Type B pancreatic cell (in vitro differentiated cells): ENCODE measurements around the gene CACNA1D. TPM values are rescaled to one million over a fixed set of nuclear protein-coding genes. Genes with fewer than 3 reads are reported as not detected.

Source experiments
- DNase-seq: peaks from one replicate; pipeline ENCODE4 v3.0.0; 2021; ENCODE audit warnings: mixed read lengths; ENCODE audit not compliant: unreplicated experiment; ENCODE audit errors: extremely low spot score
- H3K27ac Mint-ChIP-seq: 2 replicates; pipeline ENCODE4 v1.8.0; 2021; ENCODE audit warnings: mild to moderate bottlenecking, mixed read lengths
- H3K27me3 Mint-ChIP-seq: 2 replicates; pipeline ENCODE4 v1.8.0; 2021; ENCODE audit warnings: mixed read lengths
- H3K36me3 Mint-ChIP-seq: 2 replicates; pipeline ENCODE4 v1.8.0; 2021; ENCODE audit warnings: mixed read lengths
- H3K4me1 Mint-ChIP-seq: one replicate; pipeline ENCODE4 v1.8.0; 2021; ENCODE audit warnings: mixed read lengths; ENCODE audit not compliant: unreplicated experiment
- H3K4me3 Mint-ChIP-seq: 2 replicates; pipeline ENCODE4 v1.8.0; 2021; ENCODE audit warnings: mild to moderate bottlenecking, mixed read lengths
- H3K9me3 Mint-ChIP-seq: 2 replicates; pipeline ENCODE4 v1.8.0; 2021; ENCODE audit warnings: mixed read lengths
- CTCF ChIP-seq: fragments of 200-600 bp; sonication (generic); conservative IDR thresholded peaks from 2 replicates; pipeline ENCODE4 v1.5.0; 2021; ENCODE audit warnings: antibody characterized with exemption, mild to moderate bottlenecking
- total RNA-seq: library from RNA; stranded (reverse); gene quantifications from 2 replicates; pipeline ENCODE4 v1.2.1, GENCODE V29; 2021; ENCODE audit warnings: low replicate concordance

CACNA1D gene
- total RNA-seq, 1 donor from 2014 or later, result 17.4 TPM

- H3K36me3 Mint-ChIP-seq, result peaks cover 9% of the 10 kb centered on the region
- peaks cover 21% of the 10 kb centered on the region for H3K27me3 Mint-ChIP-seq
- no peak for TF ChIP-seq CTCF
- H3K4me3 Mint-ChIP-seq, result peak overlapping the region; percentile 84
- H3K9me3 Mint-ChIP-seq, result no peaks in the 10 kb centered on the region
- H3K27ac Mint-ChIP-seq, result no peak overlapping the region
- peaks cover 30% of the 10 kb centered on the region for H3K4me1 Mint-ChIP-seq
- DNase-seq, result no peak
Observed at GRCh38 chr3:53846851-53847155, 352.4 kb downstream of the CACNA1D start.

- H3K27me3 Mint-ChIP-seq, result peaks cover 21% of the 10 kb centered on the region
- H3K27ac Mint-ChIP-seq, result no peak overlapping the region
- H3K36me3 Mint-ChIP-seq, result peaks cover 9% of the 10 kb centered on the region
- H3K4me1 Mint-ChIP-seq, result peaks cover 3% of the 10 kb centered on the region
- no peak for TF ChIP-seq CTCF
- no peak overlapping the region for H3K4me3 Mint-ChIP-seq
- H3K9me3 Mint-ChIP-seq, result no peaks in the 10 kb centered on the region
- no peak for DNase-seq
Observed at GRCh38 chr3:53849916-53850315, 355.5 kb downstream of the CACNA1D start.

GRCh38 chr3:53850895-53851294 is 356.5 kb downstream of the CACNA1D start:
- H3K27ac Mint-ChIP-seq, result no peak overlapping the region
- H3K4me1 Mint-ChIP-seq, result no peaks in the 10 kb centered on the region
- H3K4me3 Mint-ChIP-seq, result no peak overlapping the region
- no peak for TF ChIP-seq CTCF
- H3K27me3 Mint-ChIP-seq, result peaks cover 18% of the 10 kb centered on the region
- H3K36me3 Mint-ChIP-seq, result peaks cover 9% of the 10 kb centered on the region
- no peak for DNase-seq
- no peaks in the 10 kb centered on the region for H3K9me3 Mint-ChIP-seq

GRCh38 chr3:53856964-53857363 is 362.6 kb downstream of the CACNA1D start:
- H3K27me3 Mint-ChIP-seq, result no peaks in the 10 kb centered on the region
- H3K4me1 Mint-ChIP-seq, result no peaks in the 10 kb centered on the region
- peaks cover 8% of the 10 kb centered on the region for H3K36me3 Mint-ChIP-seq
- DNase-seq, result no peak
- TF ChIP-seq CTCF, result no peak
- H3K4me3 Mint-ChIP-seq, result no peak overlapping the region
- H3K27ac Mint-ChIP-seq, result no peak overlapping the region
- no peaks in the 10 kb centered on the region for H3K9me3 Mint-ChIP-seq

GRCh38 chr3:53858096-53858741 is 363.8 kb downstream of the CACNA1D start:
- no peaks in the 10 kb centered on the region for H3K27me3 Mint-ChIP-seq
- H3K4me1 Mint-ChIP-seq, result no peaks in the 10 kb centered on the region

More at GRCh38 chr3:53858096-53858741, 363.8 kb downstream of the CACNA1D start:
- TF ChIP-seq CTCF, result peak; percentile 15
- peaks cover 13% of the 10 kb centered on the region for H3K36me3 Mint-ChIP-seq
- H3K4me3 Mint-ChIP-seq, result no peak overlapping the region
- H3K27ac Mint-ChIP-seq, result no peak overlapping the region
- DNase-seq, result no peak
- no peaks in the 10 kb centered on the region for H3K9me3 Mint-ChIP-seq
